SH-SY5Y (cell line): ENCODE data around the gene MFN1.

Source experiments
- GATA2 ChIP-seq: IDR thresholded peaks from 2 replicates; pipeline ENCODE4 v1.6.1; 2011; ENCODE audit warnings: mild to moderate bottlenecking, low read depth, low read length
- GATA3 ChIP-seq: IDR thresholded peaks from 2 replicates; pipeline ENCODE4 v1.6.1; 2011; ENCODE audit warnings: low read depth, mild to moderate bottlenecking, low read length, moderate library complexity

MFN1 gene

GRCh38 chr3:179398574-179399231 lies 51.2 kb downstream of the MFN1 start:
- TF ChIP-seq GATA2 (no peak), GATA3 (no peak)

GRCh38 chr3:179401561-179401960 lies 54.1 kb downstream of the MFN1 start:
- no peak for TF ChIP-seq GATA2
- no peak for TF ChIP-seq GATA3

GRCh38 chr3:179402963-179403362 lies 55.5 kb downstream of the MFN1 start:
- no peak for TF ChIP-seq GATA3
- no peak for TF ChIP-seq GATA2

- TF ChIP-seq GATA3 (no peak), GATA2 (no peak)
These were observed 56.8 kb downstream of the MFN1 start for GRCh38 chr3:179404307-179404706.

- TF ChIP-seq GATA3 (no peak), GATA2 (no peak)
These were observed 62.8 kb downstream of the MFN1 start for GRCh38 chr3:179410331-179410730.

GRCh38 chr3:179410999-179411398 lies 63.5 kb downstream of the MFN1 start:
- TF ChIP-seq GATA2 = no peak
- TF ChIP-seq GATA3 = no peak

GRCh38 chr3:179414804-179415203 lies 67.3 kb downstream of the MFN1 start:
- TF ChIP-seq GATA2 (no peak), GATA3 (no peak)

- TF ChIP-seq GATA3 (no peak), GATA2 (no peak)
These were observed 67.9 kb downstream of the MFN1 start for GRCh38 chr3:179415377-179415776.

- TF ChIP-seq GATA3 = no peak
These were observed 69.2 kb downstream of the MFN1 start for GRCh38 chr3:179416681-179417080.

GRCh38 chr3:179418610-179419009 lies 71.1 kb downstream of the MFN1 start:
- TF ChIP-seq GATA3 (no peak), GATA2 (no peak)

- TF ChIP-seq GATA3 (no peak), GATA2 (no peak)
These were observed 74.0 kb downstream of the MFN1 start for GRCh38 chr3:179421500-179421899.

GRCh38 chr3:179425075-179425474 lies 77.6 kb downstream of the MFN1 start:
- TF ChIP-seq GATA3 (no peak), GATA2 (no peak)

GRCh38 chr3:179428876-179429548 lies 81.5 kb downstream of the MFN1 start:
- no peak for TF ChIP-seq GATA3
- TF ChIP-seq GATA2 = no peak

- no peak for TF ChIP-seq GATA3
- TF ChIP-seq GATA2 = no peak
These were observed 82.9 kb downstream of the MFN1 start for GRCh38 chr3:179430277-179430870.

GRCh38 chr3:179432021-179432420 lies 84.5 kb downstream of the MFN1 start:
- TF ChIP-seq GATA3 (no peak), GATA2 (no peak)
